DLD1 (cell line): Measurements from ENCODE around the gene EEF1A2.

Source experiments
- in situ Hi-C: cut with HindIII; loops from 2 replicates; pipeline ENCODE4 v1.10.0; 2017; ENCODE audit warnings: low sequenced_read_pairs

Gene EEF1A2

GRCh38 chr20:63440366-63440955 lies 58.4 kb downstream of the EEF1A2 start:
- in situ Hi-C loops, result no loop called here

- in situ Hi-C loops, result no loop called here
Measured at GRCh38 chr20:63439866-63440265, 59.0 kb downstream of the EEF1A2 start.

- in situ Hi-C loops, result no loop called here
Measured at GRCh38 chr20:63438121-63438520, 60.8 kb downstream of the EEF1A2 start.
